K562 (cell line): Measurements from ENCODE around the gene GTPBP6.

Experiments
- CC2D1A ChIP-seq: fragments of 450-650 bp; IDR thresholded peaks from 2 replicates; pipeline ENCODE4 v1.6.1; 2017; ENCODE audit warnings: mild to moderate bottlenecking
- CHD1 ChIP-seq: fragments of 200-600 bp; sonication (generic); IDR thresholded peaks from one replicate; pipeline ENCODE4 v1.6.1; 2012; ENCODE audit warnings: mild to moderate bottlenecking, moderate library complexity, low read length, inconsistent platforms
- CTCF ChIP-seq, 3 experiments: IDR thresholded peaks in 2 of 3; conservative IDR thresholded peaks in 1 of 3; 2 replicates each; pipeline ENCODE4 v1.5.1; 2011 to 2012; ENCODE audit warnings: low read length in 3 of 3, mild to moderate bottlenecking in 3 of 3, control low read depth in 2 of 3, improper control_type of control experiment in 1 of 3, inconsistent platforms in 1 of 3, low read depth in 1 of 3, mixed read lengths in 1 of 3, moderate library complexity in 1 of 3; ENCODE audit not compliant: insufficient read depth in 2 of 3
- GABPB2 ChIP-seq: fragments of 250-450 bp; sonication (Bioruptor Pico); conservative IDR thresholded peaks from 2 replicates; pipeline ENCODE4 v1.5.1; 2021; ENCODE audit warnings: mild to moderate bottlenecking
- RCOR1 ChIP-seq, 2 experiments: IDR thresholded peaks; 2 replicates each; pipeline ENCODE4 v1.6.1; 2012; ENCODE audit warnings: low read depth in 2 of 2, low read length in 2 of 2, borderline replicate concordance in 1 of 2, improper control_type of control experiment in 1 of 2
- SNRNP70 ChIP-seq: fragments of 200-400 bp; formaldehyde crosslinking; optimal IDR thresholded peaks from 2 replicates; pipeline ENCODE3; 2017; ENCODE audit warnings: low read depth, low read length
- STAG1 ChIP-seq: sonication (generic); formaldehyde crosslinking; IDR thresholded peaks from 2 replicates; pipeline ENCODE4 v1.5.0; 2020; ENCODE audit warnings: missing genetic modification reagents, borderline replicate concordance
- THRA ChIP-seq: fragments of 450-650 bp; IDR thresholded peaks from 2 replicates; pipeline ENCODE4 v1.6.1; 2017; ENCODE audit warnings: mild to moderate bottlenecking, moderate library complexity
- U2AF2 ChIP-seq: fragments of 200-400 bp; formaldehyde crosslinking; optimal IDR thresholded peaks from 2 replicates; pipeline ENCODE3; 2017; ENCODE audit warnings: low read depth, mild to moderate bottlenecking, low read length
- ZBTB43 ChIP-seq: sonication (generic); formaldehyde crosslinking; IDR thresholded peaks from 2 replicates; pipeline ENCODE4 v1.8.0; 2023; ENCODE audit warnings: mild to moderate bottlenecking, missing genetic modification reagents
- ZNF140 ChIP-seq: fragments of 250-450 bp; sonication (Bioruptor Pico); IDR thresholded peaks from 2 replicates; pipeline ENCODE4 v1.8.0; 2021; ENCODE audit warnings: moderate library complexity, mild to moderate bottlenecking, inconsistent platforms
- ZNF274 ChIP-seq: IDR thresholded peaks from 2 replicates; pipeline ENCODE4 v1.6.1; 2011; ENCODE audit warnings: low read depth, mild to moderate bottlenecking, low read length, moderate library complexity, borderline replicate concordance
- TF ChIP-seq, protein P1 (sequence below): conservative IDR thresholded peaks from 2 replicates; pipeline ENCODE4 v1.6.1; 2011; ENCODE audit warnings: low read depth, mild to moderate bottlenecking, low read length; ENCODE audit not compliant: control insufficient read depth
- TF ChIP-seq, protein P2 (sequence below): sonication (generic); formaldehyde crosslinking; IDR thresholded peaks from 2 replicates; pipeline ENCODE4 v1.8.0; 2023; ENCODE audit warnings: mild to moderate bottlenecking, missing genetic modification reagents

DNA sequence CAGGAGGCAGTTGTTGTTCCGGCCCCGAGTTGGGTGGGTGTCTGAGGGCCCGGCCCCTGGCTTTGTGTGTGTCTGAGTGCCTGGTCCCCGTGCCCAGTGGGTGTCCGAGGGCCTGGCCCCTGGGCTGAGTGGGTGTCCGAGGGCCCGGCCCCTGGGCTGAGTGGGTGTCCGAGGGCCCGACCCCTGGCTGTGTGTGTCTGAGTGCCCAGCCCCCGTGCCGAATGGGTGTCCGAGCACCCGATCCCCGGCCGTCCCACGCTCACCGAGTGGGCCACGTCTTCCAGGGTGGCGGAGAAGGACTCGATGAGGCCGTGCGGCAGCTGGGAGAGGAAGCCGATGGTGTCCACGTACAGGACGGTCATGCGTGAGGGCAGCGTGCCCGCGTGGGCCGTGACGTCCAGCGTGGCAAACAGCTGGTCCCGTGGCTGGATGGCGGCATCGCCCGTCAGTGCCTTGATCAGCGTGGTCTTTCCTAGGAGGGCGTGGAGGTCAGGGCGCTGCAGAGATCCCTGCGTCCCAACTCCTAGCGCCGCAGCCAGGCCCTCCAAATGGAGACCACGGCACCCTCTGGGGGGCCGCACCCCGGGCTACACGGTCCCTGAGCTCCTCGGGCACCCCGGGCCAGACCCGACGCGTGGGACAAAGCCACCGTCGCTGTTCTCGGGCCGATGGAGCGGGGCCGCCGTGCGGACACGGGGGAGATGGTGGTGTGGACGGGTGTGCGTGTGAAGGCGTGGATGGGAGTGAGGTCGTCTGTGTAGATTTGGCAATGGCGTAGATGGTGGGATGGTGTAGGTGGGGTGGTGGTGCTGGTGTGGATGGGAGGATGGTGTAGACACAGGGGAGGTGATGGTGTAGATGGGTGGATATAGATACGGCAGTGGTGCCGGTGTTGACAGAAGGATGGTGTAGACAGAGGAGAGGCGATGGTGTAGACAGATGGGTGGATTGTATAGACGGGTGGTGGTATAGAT lies 7.2 kb downstream of the GTPBP6 start:
- TF ChIP-seq CHD1: no peak
- TF ChIP-seq, protein P1, sequence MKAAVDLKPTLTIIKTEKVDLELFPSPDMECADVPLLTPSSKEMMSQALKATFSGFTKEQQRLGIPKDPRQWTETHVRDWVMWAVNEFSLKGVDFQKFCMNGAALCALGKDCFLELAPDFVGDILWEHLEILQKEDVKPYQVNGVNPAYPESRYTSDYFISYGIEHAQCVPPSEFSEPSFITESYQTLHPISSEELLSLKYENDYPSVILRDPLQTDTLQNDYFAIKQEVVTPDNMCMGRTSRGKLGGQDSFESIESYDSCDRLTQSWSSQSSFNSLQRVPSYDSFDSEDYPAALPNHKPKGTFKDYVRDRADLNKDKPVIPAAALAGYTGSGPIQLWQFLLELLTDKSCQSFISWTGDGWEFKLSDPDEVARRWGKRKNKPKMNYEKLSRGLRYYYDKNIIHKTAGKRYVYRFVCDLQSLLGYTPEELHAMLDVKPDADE: no peak
- TF ChIP-seq ZNF140: no peak
- TF ChIP-seq, protein P2, sequence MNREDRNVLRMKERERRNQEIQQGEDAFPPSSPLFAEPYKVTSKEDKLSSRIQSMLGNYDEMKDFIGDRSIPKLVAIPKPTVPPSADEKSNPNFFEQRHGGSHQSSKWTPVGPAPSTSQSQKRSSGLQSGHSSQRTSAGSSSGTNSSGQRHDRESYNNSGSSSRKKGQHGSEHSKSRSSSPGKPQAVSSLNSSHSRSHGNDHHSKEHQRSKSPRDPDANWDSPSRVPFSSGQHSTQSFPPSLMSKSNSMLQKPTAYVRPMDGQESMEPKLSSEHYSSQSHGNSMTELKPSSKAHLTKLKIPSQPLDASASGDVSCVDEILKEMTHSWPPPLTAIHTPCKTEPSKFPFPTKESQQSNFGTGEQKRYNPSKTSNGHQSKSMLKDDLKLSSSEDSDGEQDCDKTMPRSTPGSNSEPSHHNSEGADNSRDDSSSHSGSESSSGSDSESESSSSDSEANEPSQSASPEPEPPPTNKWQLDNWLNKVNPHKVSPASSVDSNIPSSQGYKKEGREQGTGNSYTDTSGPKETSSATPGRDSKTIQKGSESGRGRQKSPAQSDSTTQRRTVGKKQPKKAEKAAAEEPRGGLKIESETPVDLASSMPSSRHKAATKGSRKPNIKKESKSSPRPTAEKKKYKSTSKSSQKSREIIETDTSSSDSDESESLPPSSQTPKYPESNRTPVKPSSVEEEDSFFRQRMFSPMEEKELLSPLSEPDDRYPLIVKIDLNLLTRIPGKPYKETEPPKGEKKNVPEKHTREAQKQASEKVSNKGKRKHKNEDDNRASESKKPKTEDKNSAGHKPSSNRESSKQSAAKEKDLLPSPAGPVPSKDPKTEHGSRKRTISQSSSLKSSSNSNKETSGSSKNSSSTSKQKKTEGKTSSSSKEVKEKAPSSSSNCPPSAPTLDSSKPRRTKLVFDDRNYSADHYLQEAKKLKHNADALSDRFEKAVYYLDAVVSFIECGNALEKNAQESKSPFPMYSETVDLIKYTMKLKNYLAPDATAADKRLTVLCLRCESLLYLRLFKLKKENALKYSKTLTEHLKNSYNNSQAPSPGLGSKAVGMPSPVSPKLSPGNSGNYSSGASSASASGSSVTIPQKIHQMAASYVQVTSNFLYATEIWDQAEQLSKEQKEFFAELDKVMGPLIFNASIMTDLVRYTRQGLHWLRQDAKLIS (CRISPR knock-in tag): no peak
- TF ChIP-seq CC2D1A: no peak
- no peak for TF ChIP-seq THRA
- TF ChIP-seq RCOR1 (IDR thresholded peaks at IDR 0.05; ENCODE audit: borderline replicate concordance in 1 of 2, low read depth in 2 of 2, low read length in 2 of 2): no peak
- no peak for TF ChIP-seq U2AF2
- no peak for TF ChIP-seq ZBTB43 (CRISPR knock-in tag)
- no peak for TF ChIP-seq GABPB2 (CRISPR knock-in tag)
- TF ChIP-seq SNRNP70: no peak
- TF ChIP-seq CTCF (IDR thresholded peaks at IDR 0.05 in 2 of 3, conservative IDR thresholded peaks at IDR 0.05 in 1 of 3; ENCODE audit: insufficient read depth in 2 of 3, low read depth in 1 of 3, low read length in 3 of 3): no peak
- TF ChIP-seq STAG1: no peak
- no peak for TF ChIP-seq ZNF274
